ENCODE data around the gene ACER1.

GRCh38 chr19:6373096-6373812 is 39.8 kb upstream of the ACER1 start:
- TF ChIP-seq CTCF (IDR thresholded peaks at IDR 0.05): no peak
- no peak for TF ChIP-seq POLR2A (IDR thresholded peaks at IDR 0.05)
